ENCODE results near the gene MEX3A. TPM values are rescaled to one million over a fixed set of nuclear protein-coding genes. Genes with fewer than 3 reads are reported as not detected.
A peak's percentile ranks its signal among the peaks of the same experiment; 100 is the strongest.

MEX3A gene
- total RNA-seq, 1 experiment from 2014 or later, result 6.1 TPM

DNA sequence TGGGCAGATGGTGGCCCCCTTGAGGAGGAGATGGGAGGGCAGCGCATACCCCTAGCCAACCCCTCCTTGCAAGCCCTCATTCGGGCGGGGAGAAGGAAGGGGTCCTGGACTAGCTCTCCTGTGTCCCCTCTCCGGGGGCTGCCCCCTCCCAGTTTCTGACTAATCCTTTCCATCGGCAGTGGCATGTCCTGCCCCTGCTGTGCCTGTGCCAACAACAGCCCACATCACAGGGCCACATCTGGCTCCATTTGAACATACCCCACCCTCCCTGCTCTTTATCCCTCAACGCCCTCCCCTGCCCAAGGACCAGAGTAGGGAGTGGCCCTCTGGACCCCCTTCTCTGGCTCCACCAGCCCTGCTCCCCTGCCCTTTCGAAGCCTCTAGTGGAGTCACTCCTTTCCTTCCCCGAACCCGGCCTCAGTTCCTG is 21.3 kb upstream of the MEX3A start:
- ATAC-seq (peak; percentile 39), DNase-seq (ENCODE audit: low read depth, low spot score) (no peak)
- Histone ChIP-seq H3K9ac (ENCODE audit: low read length) (peak overlapping the region; percentile 84), H3K27ac (ENCODE audit: low read depth, low read length) (peak overlapping the region; percentile 96), H3K27me3 (ENCODE audit: insufficient read depth, low read length) (no peaks in the 10 kb centered on the region), H3K4me1 (ENCODE audit: control insufficient read depth in 1 of 2, insufficient read depth in 2 of 2, low read length in 2 of 2) (peaks cover 76 to 99% of the 10 kb centered on the region in 2 experiments), H3K4me2 (ENCODE audit: low read length) (peak overlapping the region; percentile 89), H3K4me3 (replicated peaks in 1 of 2; ENCODE audit: low read depth in 1 of 2, low read length in 2 of 2) (peak overlapping the region; percentile 15 to 26), H3K36me3 (ENCODE audit: control insufficient read depth in 1 of 2, insufficient read depth in 2 of 2, low read length in 2 of 2) (no peaks in the 10 kb centered on the region), H4K20me1 (ENCODE audit: insufficient read depth) (no peaks in the 10 kb centered on the region), H3K9me2 (ENCODE audit: insufficient read depth) (no peaks in the 10 kb centered on the region), H3K79me2 (ENCODE audit: insufficient read depth, low read length) (0 out of 2 replicates have a peak, but pooled peaks cover 3% of the 10 kb centered on the region), H2AFZ (ENCODE audit: low read depth, low read length, poor library complexity, severe bottlenecking) (no peak overlapping the region), H3K9me3 (ENCODE audit: control insufficient read depth in 1 of 2, insufficient read depth in 1 of 2, low read depth in 1 of 2, low read length in 2 of 2) (no peaks in the 10 kb centered on the region)
- POLR2A ChIA-PET, result interaction anchor here (1.4 to 4.5 kb wide), 6 partner anchors 10 to 26 kb away, joined by 4 to 28 read pairs (median 12); partner anchors contain the start of gene LMNA
- CTCF ChIA-PET, result interaction anchor here (0.5 to 2.6 kb wide), 7 partner anchors 10 to 26 kb away, joined by 3 to 13 read pairs (median 5); partner anchors contain the start of gene LMNA
- no TSS peak for BruUV-seq (replicated peaks)
- intact Hi-C loops (cut with micrococcal nuclease), result no loop called here
- peak; percentile 97 for TF ChIP-seq TCF7L2 (IDR thresholded peaks at IDR 0.05; ENCODE audit: borderline replicate concordance, extremely low read depth, insufficient read depth, insufficient read length)
- TF ChIP-seq POLR2A (IDR thresholded peaks at IDR 0.05; ENCODE audit: borderline replicate concordance, extremely low read depth, insufficient read depth, insufficient read length), result no peak
- RAD21 ChIA-PET (ENCODE audit: low non-redundant PET in 1 of 2, low total read pairs in 2 of 2, uncharacterized antibody in 2 of 2, unreplicated experiment in 2 of 2), result interaction anchor here (1.3 to 3.0 kb wide), 4 partner anchors 19 to 26 kb away, joined by 3 to 14 read pairs (median 7); no protein-coding TSS in a partner anchor

DNA sequence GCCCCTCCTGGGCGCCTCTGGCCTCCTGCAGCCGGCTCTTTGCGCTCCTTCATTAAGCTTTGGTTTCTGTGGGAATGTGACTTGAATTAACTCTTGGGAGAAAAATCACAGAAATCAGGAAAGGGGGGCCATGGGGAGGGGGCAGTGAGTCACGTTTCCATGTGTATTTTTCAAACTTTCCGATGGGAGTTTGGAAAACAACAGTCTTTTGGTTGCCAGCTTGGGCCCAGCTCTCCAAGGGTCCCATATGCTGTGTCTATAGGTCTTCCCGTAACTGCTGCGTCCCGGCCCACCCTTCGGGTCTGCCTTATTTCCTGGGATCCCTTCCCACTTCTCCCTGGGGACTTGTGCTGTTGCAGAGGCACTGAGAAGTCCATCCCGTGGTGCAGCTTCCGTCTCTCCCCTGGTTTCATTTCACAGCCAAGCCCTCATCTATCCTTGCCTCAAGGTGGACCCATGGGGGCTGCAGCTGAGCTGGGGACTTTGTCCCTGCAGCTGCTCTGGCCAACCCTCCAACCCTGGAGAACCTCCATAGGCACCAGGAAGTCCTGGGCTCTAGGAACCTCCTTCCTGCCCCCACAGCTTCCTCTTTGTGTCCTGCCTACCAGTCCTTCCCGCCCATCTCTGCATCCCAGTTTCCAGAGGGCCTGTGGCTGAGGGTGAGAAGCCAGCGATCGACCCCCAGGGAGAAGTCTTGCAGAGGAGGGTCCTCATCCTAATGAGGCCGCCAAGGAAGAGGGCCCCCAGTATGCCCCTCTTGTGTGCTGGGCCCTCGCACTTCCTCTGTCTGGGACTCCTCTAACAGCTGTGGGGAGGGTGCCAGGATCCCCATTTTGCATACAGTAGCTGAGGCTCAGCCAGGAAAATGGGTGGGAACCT is 20.6 kb upstream of the MEX3A start:
- no peak for DNase-seq (ENCODE audit: low read depth, low spot score)
- ATAC-seq, result peak; percentile 28
- no peaks in the 10 kb centered on the region for H3K27me3 ChIP-seq (ENCODE audit: insufficient read depth, low read length)
- no peaks in the 10 kb centered on the region for H3K9me2 ChIP-seq (ENCODE audit: insufficient read depth)
- POLR2A ChIA-PET, result interaction anchor here (0.7 to 4.5 kb wide), 8 partner anchors 11 to 302 kb away, joined by 3 to 28 read pairs (median 9); partner anchors contain the start of gene LMNA
- peak overlapping the region in 1 of 2 experiments; percentile 19; a peak in 2 of 4 replicates for H3K4me3 ChIP-seq (replicated peaks in 1 of 2; ENCODE audit: low read depth in 1 of 2, low read length in 2 of 2)
- intact Hi-C loops (cut with micrococcal nuclease), result no loop called here
- H3K36me3 ChIP-seq (ENCODE audit: control insufficient read depth in 1 of 2, insufficient read depth in 2 of 2, low read length in 2 of 2), result no peaks in the 10 kb centered on the region
- BruUV-seq (replicated peaks), result no TSS peak
- CTCF ChIA-PET, result interaction anchor here (0.5 to 2.6 kb wide), 6 partner anchors 11 to 27 kb away, joined by 3 to 13 read pairs (median 7); partner anchors contain the start of gene LMNA
- TF ChIP-seq, protein P1, sequence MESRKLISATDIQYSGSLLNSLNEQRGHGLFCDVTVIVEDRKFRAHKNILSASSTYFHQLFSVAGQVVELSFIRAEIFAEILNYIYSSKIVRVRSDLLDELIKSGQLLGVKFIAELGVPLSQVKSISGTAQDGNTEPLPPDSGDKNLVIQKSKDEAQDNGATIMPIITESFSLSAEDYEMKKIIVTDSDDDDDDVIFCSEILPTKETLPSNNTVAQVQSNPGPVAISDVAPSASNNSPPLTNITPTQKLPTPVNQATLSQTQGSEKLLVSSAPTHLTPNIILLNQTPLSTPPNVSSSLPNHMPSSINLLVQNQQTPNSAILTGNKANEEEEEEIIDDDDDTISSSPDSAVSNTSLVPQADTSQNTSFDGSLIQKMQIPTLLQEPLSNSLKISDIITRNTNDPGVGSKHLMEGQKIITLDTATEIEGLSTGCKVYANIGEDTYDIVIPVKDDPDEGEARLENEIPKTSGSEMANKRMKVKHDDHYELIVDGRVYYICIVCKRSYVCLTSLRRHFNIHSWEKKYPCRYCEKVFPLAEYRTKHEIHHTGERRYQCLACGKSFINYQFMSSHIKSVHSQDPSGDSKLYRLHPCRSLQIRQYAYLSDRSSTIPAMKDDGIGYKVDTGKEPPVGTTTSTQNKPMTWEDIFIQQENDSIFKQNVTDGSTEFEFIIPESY (IDR thresholded peaks at IDR 0.05; ENCODE audit: extremely low read depth, insufficient replicate concordance, low read length), result no peak
- TF ChIP-seq POLR2A (IDR thresholded peaks at IDR 0.05; ENCODE audit: borderline replicate concordance, extremely low read depth, insufficient read depth, insufficient read length) (peak; percentile 79), FOSL1 (IDR thresholded peaks at IDR 0.05; ENCODE audit: low read depth) (no peak), CBX3 (IDR thresholded peaks at IDR 0.05; ENCODE audit: low read depth) (no peak), SP1 (IDR thresholded peaks at IDR 0.05; ENCODE audit: low read depth) (no peak), SIN3A (IDR thresholded peaks at IDR 0.05; ENCODE audit: low read depth) (no peak), POLR2AphosphoS5 (IDR thresholded peaks at IDR 0.05; ENCODE audit: low read depth, low read length) (peak; percentile 62; the same call in 1 of the 2 replicates), EZH2 (IDR thresholded peaks at IDR 0.05) (no peak), EGR1 (IDR thresholded peaks at IDR 0.05; ENCODE audit: low read depth) (no peak), TCF7L2 (IDR thresholded peaks at IDR 0.05; ENCODE audit: borderline replicate concordance, extremely low read depth, insufficient read depth, insufficient read length) (no peak)
- TF ChIP-seq, protein P2, sequence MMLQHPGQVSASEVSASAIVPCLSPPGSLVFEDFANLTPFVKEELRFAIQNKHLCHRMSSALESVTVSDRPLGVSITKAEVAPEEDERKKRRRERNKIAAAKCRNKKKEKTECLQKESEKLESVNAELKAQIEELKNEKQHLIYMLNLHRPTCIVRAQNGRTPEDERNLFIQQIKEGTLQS (IDR thresholded peaks at IDR 0.05), result no peak
- TF ChIP-seq, protein P3, sequence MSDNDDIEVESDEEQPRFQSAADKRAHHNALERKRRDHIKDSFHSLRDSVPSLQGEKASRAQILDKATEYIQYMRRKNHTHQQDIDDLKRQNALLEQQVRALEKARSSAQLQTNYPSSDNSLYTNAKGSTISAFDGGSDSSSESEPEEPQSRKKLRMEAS (IDR thresholded peaks at IDR 0.05), result no peak
- H3K9ac ChIP-seq (ENCODE audit: low read length), result peak overlapping the region; percentile 84
- peak overlapping the region; percentile 96 for H3K27ac ChIP-seq (ENCODE audit: low read depth, low read length)
- H4K20me1 ChIP-seq (ENCODE audit: insufficient read depth), result no peaks in the 10 kb centered on the region
- RAD21 ChIA-PET (ENCODE audit: low non-redundant PET in 1 of 2, low total read pairs in 2 of 2, uncharacterized antibody in 2 of 2, unreplicated experiment in 2 of 2), result interaction anchor here (0.6 to 3.0 kb wide), 5 partner anchors 20 to 27 kb away, joined by 3 to 14 read pairs (median 7); no protein-coding TSS in a partner anchor
- no peak overlapping the region for H2AFZ ChIP-seq (ENCODE audit: low read depth, low read length, poor library complexity, severe bottlenecking)
- 0 out of 2 replicates have a peak, but pooled peaks cover 3% of the 10 kb centered on the region for H3K79me2 ChIP-seq (ENCODE audit: insufficient read depth, low read length)
- H3K4me1 ChIP-seq (ENCODE audit: control insufficient read depth in 1 of 2, insufficient read depth in 2 of 2, low read length in 2 of 2), result peaks cover 71 to 96% of the 10 kb centered on the region in 2 experiments
- H3K4me2 ChIP-seq (ENCODE audit: low read length), result peak overlapping the region; percentile 89
- H3K9me3 ChIP-seq (ENCODE audit: control insufficient read depth in 1 of 2, insufficient read depth in 1 of 2, low read depth in 1 of 2, low read length in 2 of 2), result no peaks in the 10 kb centered on the region
